ENCODE data around the gene CSNK1A1. TPM values are rescaled to one million over a fixed set of nuclear protein-coding genes. Genes with fewer than 3 reads are reported as not detected.
"Not testable (repeated sequence)": the region's sequence is repeated elsewhere in the genome, so short reads cannot be mapped to it uniquely, and the experiment has no call there.

CSNK1A1 gene
- 386 and 487 TPM in 2 replicates for total RNA-seq

GRCh38 chr5:149551227-149552037, at the start of gene CSNK1A1:
Gene CSNK1A1, minus strand, starts transcription at chr5:149551439. Its CDS starts 475 bp downstream, at chr5:149550964.
- TF ChIP-seq, protein P1, sequence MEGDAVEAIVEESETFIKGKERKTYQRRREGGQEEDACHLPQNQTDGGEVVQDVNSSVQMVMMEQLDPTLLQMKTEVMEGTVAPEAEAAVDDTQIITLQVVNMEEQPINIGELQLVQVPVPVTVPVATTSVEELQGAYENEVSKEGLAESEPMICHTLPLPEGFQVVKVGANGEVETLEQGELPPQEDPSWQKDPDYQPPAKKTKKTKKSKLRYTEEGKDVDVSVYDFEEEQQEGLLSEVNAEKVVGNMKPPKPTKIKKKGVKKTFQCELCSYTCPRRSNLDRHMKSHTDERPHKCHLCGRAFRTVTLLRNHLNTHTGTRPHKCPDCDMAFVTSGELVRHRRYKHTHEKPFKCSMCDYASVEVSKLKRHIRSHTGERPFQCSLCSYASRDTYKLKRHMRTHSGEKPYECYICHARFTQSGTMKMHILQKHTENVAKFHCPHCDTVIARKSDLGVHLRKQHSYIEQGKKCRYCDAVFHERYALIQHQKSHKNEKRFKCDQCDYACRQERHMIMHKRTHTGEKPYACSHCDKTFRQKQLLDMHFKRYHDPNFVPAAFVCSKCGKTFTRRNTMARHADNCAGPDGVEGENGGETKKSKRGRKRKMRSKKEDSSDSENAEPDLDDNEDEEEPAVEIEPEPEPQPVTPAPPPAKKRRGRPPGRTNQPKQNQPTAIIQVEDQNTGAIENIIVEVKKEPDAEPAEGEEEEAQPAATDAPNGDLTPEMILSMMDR (IDR thresholded peaks at IDR 0.05; ENCODE audit: insufficient read depth, low read depth, low read length): peak; percentile 88
- H3K4me3 ChIP-seq (ENCODE audit: low read depth, low read length): peak within 1 kb of the TSS; percentile 100
- peak; percentile 98 for DNase-seq (ENCODE audit: low read depth)

DNA sequence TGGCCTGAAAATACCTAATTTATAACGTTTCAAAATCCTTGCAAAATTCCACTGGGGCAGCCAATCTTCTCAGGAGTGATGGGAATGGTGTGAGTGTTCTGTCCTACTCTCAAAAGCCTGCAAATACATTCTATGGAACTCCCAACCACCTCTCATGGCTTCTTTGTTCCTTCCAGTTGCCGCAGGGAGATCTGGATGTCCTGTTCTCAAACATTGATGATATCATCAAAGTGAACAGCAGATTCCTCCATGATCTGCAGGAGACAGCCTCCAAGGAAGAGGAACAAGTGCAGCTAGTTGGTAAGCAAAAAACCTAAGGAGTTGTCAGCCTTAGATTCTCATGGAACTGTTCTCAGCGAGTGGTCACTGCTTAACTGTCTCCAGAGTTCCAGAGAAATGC, 49.7 kb upstream of the CSNK1A1 start:
- TF ChIP-seq, protein P1 (IDR thresholded peaks at IDR 0.05; ENCODE audit: insufficient read depth, low read depth, low read length): no peak
- H3K4me3 ChIP-seq (ENCODE audit: low read depth, low read length): no peak overlapping the region
- DNase-seq (ENCODE audit: low read depth): no peak

DNA sequence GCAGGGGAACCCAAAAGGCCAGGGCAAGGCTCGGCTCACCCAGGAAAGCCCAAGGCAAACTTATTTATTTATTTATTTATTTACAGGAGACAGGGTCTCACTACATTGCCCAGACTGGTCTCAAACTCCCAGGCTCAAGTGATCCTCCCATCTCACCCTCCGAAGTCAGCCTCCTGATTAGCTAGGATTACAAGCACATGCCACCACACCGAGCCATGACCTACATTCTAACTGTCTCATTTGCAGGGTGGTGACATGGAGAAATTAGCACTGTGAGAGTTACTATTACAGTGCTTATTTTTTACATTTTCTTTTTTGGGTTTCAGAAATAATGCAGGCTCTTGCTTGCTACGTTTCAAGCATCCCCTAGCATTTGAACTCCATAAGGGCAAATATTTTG, 48.1 kb upstream of the CSNK1A1 start:
- no peak overlapping the region for H3K4me3 ChIP-seq (ENCODE audit: low read depth, low read length)
- TF ChIP-seq, protein P1 (IDR thresholded peaks at IDR 0.05; ENCODE audit: insufficient read depth, low read depth, low read length): no peak
- DNase-seq (ENCODE audit: low read depth): no peak

- no peak for DNase-seq (ENCODE audit: low read depth)
- TF ChIP-seq, protein P1 (IDR thresholded peaks at IDR 0.05; ENCODE audit: insufficient read depth, low read depth, low read length): no peak
- H3K4me3 ChIP-seq (ENCODE audit: low read depth, low read length): no peak overlapping the region
Observed at GRCh38 chr5:149598966-149599365, 47.7 kb upstream of the CSNK1A1 start.

DNA sequence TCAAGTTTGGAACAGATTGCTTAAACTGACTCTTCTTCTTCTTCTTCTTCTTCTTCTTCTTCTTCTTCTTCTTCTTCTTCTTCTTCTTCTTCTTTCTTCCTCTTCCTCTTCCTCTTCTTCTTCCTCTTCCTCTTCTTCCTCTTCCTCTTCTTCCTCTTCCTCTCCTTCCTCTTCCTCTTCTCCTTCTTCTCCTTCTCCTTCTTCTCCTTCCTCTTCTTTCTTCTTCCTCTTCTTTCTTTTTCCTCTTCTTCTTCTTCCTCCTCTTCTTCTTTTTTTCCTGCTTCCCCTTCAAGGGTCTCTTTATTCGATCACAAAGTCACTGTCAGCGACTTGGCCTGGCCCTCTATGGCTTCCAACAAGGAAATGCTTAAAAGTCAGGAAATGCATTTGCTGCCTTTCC, 47.0 kb upstream of the CSNK1A1 start:
- not testable (repeated sequence) for DNase-seq (ENCODE audit: low read depth); H3K4me3 ChIP-seq (ENCODE audit: low read depth, low read length)

- no peak overlapping the region for H3K4me3 ChIP-seq (ENCODE audit: low read depth, low read length)
- TF ChIP-seq, protein P1 (IDR thresholded peaks at IDR 0.05; ENCODE audit: insufficient read depth, low read depth, low read length): no peak
- DNase-seq (ENCODE audit: low read depth): no peak
Observed at GRCh38 chr5:149597618-149598017, 46.4 kb upstream of the CSNK1A1 start.

DNA sequence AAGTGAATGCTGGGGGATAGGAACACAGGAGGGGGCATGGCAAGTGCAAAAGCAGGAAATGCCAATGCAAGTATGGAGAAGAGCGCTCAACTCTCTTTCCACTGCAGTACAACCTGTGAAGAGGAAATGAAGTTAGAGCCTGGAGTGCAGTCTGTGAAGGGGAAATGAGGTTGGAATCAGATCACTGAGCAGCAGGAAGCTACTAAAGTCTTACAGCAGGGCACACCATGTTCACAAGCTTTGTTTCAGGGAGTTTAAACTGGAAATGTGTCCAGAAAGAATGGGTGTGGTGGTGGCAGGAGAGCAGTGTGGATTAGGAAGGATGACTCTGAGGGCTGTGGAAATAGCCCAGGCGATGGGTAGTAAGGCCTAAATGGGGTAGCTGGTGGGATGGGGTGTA, 45.5 kb upstream of the CSNK1A1 start:
- H3K4me3 ChIP-seq (ENCODE audit: low read depth, low read length): no peak overlapping the region
- TF ChIP-seq, protein P1 (IDR thresholded peaks at IDR 0.05; ENCODE audit: insufficient read depth, low read depth, low read length): no peak
- DNase-seq (ENCODE audit: low read depth): no peak

DNA sequence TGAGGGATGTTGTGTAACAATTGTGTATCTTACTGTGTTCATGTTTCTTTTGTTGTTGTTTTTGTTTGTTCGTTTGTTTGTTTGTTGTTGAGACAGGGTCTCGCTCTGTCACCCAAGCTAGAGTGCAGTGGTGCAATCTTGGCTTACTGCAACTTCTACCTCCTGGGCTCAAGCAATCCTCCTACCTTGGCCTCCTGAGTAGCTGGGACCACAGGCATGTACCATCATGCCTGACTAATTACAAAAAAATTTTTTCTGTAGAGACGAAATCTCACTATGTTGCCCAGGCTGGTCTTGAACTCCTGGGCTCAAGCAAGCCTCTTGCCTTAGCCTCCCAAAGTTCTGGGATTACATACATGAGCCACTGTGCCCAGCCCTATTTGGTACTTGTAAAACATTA, 43.9 kb upstream of the CSNK1A1 start:
- H3K4me3 ChIP-seq (ENCODE audit: low read depth, low read length); DNase-seq (ENCODE audit: low read depth): not testable (repeated sequence)

Data from fibroblast of villous mesenchyme (primary cell).